B cell (primary cell): ENCODE results near the gene ZNF777. TPM values are rescaled to one million over a fixed set of nuclear protein-coding genes. Genes with fewer than 3 reads are reported as not detected.

Experiments used
- ATAC-seq: fragments of 200-7000 bp; cut with Tn5 transposase; one replicate; pipeline ENCODE4 v1.10.0; 2021; ENCODE audit warnings: low read depth, mild to moderate bottlenecking, moderate number of reproducible peaks, moderate library complexity
- CTCF ChIA-PET: fragments of 350-600 bp; sonication (Branson Sonifier 250); formaldehyde crosslinking; loops from one replicate; lab custom pipeline; 2021; ENCODE audit warnings: antibody characterized with exemption, inconsistent platforms; lab: Charles Lee
- POLR2A ChIA-PET: fragments of 350-600 bp; sonication (Branson Sonifier 250); formaldehyde crosslinking; loops from one replicate; lab custom pipeline; 2021; ENCODE audit warnings: antibody characterized with exemption; lab: Charles Lee
- DNase-seq: peaks from one replicate; pipeline ENCODE4 v3.0.0; 2013
- H2AFZ ChIP-seq: 2 replicates; pipeline ENCODE4 v1.6.1; 2012; ENCODE audit warnings: mild to moderate bottlenecking, low read depth, low read length; ENCODE audit not compliant: insufficient read depth, poor library complexity, severe bottlenecking
- H3K27ac ChIP-seq, 2 donors: 1 replicate in 1 of 2; 2 replicates in 1 of 2; pipeline ENCODE4 v1.5.1; 2012 to 2013; ENCODE audit warnings: low read length in 2 of 2, mild to moderate bottlenecking in 2 of 2, moderate library complexity in 1 of 2
- H3K27me3 ChIP-seq, 4 experiments: fragments of 200-600 bp in 1 of 4; sonication (generic) in 1 of 4; replicated peaks in 1 of 4; 1 replicate in 2 of 4; 2 replicates in 2 of 4; pipeline versions ENCODE4 v1.6.1 to v1.7.0; 2013 to 2016; ENCODE audit warnings: low read length in 3 of 4, mild to moderate bottlenecking in 2 of 4, mixed read lengths in 1 of 4, moderate library complexity in 1 of 4; ENCODE audit not compliant: insufficient read depth in 4 of 4, control insufficient read depth in 3 of 4; ENCODE audit errors: control extremely low read depth in 1 of 4
- H3K36me3 ChIP-seq, 2 experiments: replicated peaks in 1 of 2; 1 replicate in 1 of 2; 2 replicates in 1 of 2; pipeline versions ENCODE4 v1.6.1 to v1.7.1; 2013; ENCODE audit warnings: low read length in 1 of 2; ENCODE audit not compliant: insufficient read depth in 2 of 2, control insufficient read depth in 1 of 2; ENCODE audit errors: control extremely low read depth in 1 of 2, extremely low read depth in 1 of 2
- H3K4me1 ChIP-seq, 2 donors: fragments of 200-600 bp in 1 of 2; sonication (generic) in 1 of 2; 1 replicate in 1 of 2; 2 replicates in 1 of 2; pipeline versions ENCODE4 v1.5.1 to v1.6.1; 2013 to 2017; ENCODE audit warnings: low read length in 2 of 2; ENCODE audit not compliant: control insufficient read depth in 2 of 2, insufficient read depth in 2 of 2
- H3K4me2 ChIP-seq: replicated peaks from 2 replicates; pipeline ENCODE3; 2012; ENCODE audit warnings: mild to moderate bottlenecking, low read depth, low read length; ENCODE audit not compliant: poor library complexity, severe bottlenecking
- H3K4me3 ChIP-seq, 5 experiments: fragments of 200-600 bp in 1 of 5; sonication (generic) in 1 of 5; 1 replicate in 3 of 5; 2 replicates in 2 of 5; pipeline versions ENCODE4 v1.5.1 to v1.7.0; 2011 to 2016; ENCODE audit warnings: low read length in 4 of 5, mild to moderate bottlenecking in 4 of 5, low read depth in 2 of 5, control low read depth in 1 of 5, moderate library complexity in 1 of 5; ENCODE audit not compliant: insufficient read depth in 1 of 5; ENCODE audit errors: control extremely low read depth in 1 of 5, extremely low read depth in 1 of 5
- H3K79me2 ChIP-seq: fragments of 200-600 bp; sonication (generic); one replicate; pipeline ENCODE4 v1.6.0; 2016; ENCODE audit warnings: low read length; ENCODE audit not compliant: control insufficient read depth, insufficient read depth
- H3K9ac ChIP-seq: fragments of 200-600 bp; sonication (generic); 2 replicates; pipeline ENCODE4 v1.6.1; 2017; ENCODE audit warnings: mild to moderate bottlenecking, low read length, moderate library complexity
- H3K9me3 ChIP-seq, 3 donors: one replicate each; pipeline versions ENCODE4 v1.6.1 to v1.7.1; 2013; ENCODE audit warnings: low read length in 2 of 3; ENCODE audit not compliant: control insufficient read depth in 2 of 3, insufficient read depth in 1 of 3; ENCODE audit errors: control extremely low read depth in 1 of 3
- H4K20me1 ChIP-seq: 2 replicates; pipeline ENCODE4 v1.6.0; 2012; ENCODE audit warnings: mild to moderate bottlenecking, low read length; ENCODE audit not compliant: insufficient read depth, control insufficient read depth, poor library complexity, severe bottlenecking
- H3K27ac Mint-ChIP-seq: one replicate; pipeline ENCODE4 v1.8.0; 2021; ENCODE audit warnings: mixed read lengths
- H3K27me3 Mint-ChIP-seq: one replicate; pipeline ENCODE4 v1.8.0; 2021; ENCODE audit warnings: mixed read lengths
- H3K4me1 Mint-ChIP-seq: one replicate; pipeline ENCODE4 v1.8.0; 2021; ENCODE audit warnings: mixed read lengths
- H3K4me3 Mint-ChIP-seq: one replicate; pipeline ENCODE4 v1.8.0; 2021; ENCODE audit warnings: mixed read lengths
- H3K9me3 Mint-ChIP-seq: one replicate; pipeline ENCODE4 v1.8.0; 2022; ENCODE audit warnings: mixed read lengths; ENCODE audit not compliant: insufficient read depth
- CTCF ChIP-seq: fragments of 200-600 bp; IDR thresholded peaks from one replicate; pipeline ENCODE4 v1.8.0; 2022; ENCODE audit warnings: antibody characterized with exemption, mild to moderate bottlenecking
- EZH2 ChIP-seq: IDR thresholded peaks from 2 replicates; pipeline ENCODE4 v1.6.1; 2012; ENCODE audit warnings: borderline replicate concordance, low read depth, mild to moderate bottlenecking, moderate library complexity, low read length; ENCODE audit not compliant: insufficient read depth, poor library complexity, severe bottlenecking
- WGBS: methylation state at CpG from one replicate; pipeline ENCODE4 v1.1.5; 2013; ENCODE audit warnings: missing lambda C conversion rate; ENCODE audit not compliant: insufficient coverage; 5-methylcytosine and 5-hydroxymethylcytosine counted together
- intact Hi-C: fragments of 100-400 bp; cut with micrococcal nuclease; formaldehyde crosslinking; loops from one replicate; pipeline ENCODE4 v1.10.0; 2022
- polyA plus RNA-seq: library from polyadenylated mRNA; depleted of rRNA; stranded (reverse); fragments of >200 nt; gene quantifications from 2 replicates; pipeline ENCODE4 v1.2.3, GENCODE V29; 2012
- total RNA-seq, 2 donors: library from RNA; stranded (reverse); fragments of 120-200 nt in 1 of 2; gene quantifications; 1 replicate in 1 of 2; 2 replicates in 1 of 2; pipeline versions ENCODE4 v1.2.3 to v1.2.4, GENCODE V29; 2013 to 2022

Gene ZNF777
- total and polyA plus RNA-seq, 2 donors (not counting 1 experiment from before 2014, with no cell fraction given) = 8.3 to 16.0 TPM

- no peaks in the 10 kb centered on the region for H3K36me3 ChIP-seq
- H3K4me3 ChIP-seq = no peak overlapping the region
- intact Hi-C loops = no loop called here
- H2AFZ ChIP-seq = no peak overlapping the region
- peak overlapping the region; percentile 23 for H3K4me3 Mint-ChIP-seq
- ATAC-seq (no peak), DNase-seq (no peak)
- no peak overlapping the region for H3K27ac Mint-ChIP-seq
- POLR2A ChIA-PET = no interaction called here
- no peak overlapping the region for H3K4me2 ChIP-seq
- H3K27me3 Mint-ChIP-seq = no peaks in the 10 kb centered on the region
- CTCF ChIA-PET = no interaction called here
- H3K4me1 ChIP-seq = peaks cover 12 to 19% of the 10 kb centered on the region in 2 donors
- no peaks in the 10 kb centered on the region for H3K27me3 ChIP-seq
- no peak for TF ChIP-seq EZH2
- TF ChIP-seq CTCF = no peak
- H3K27ac ChIP-seq = no peak overlapping the region
- peaks cover 3% of the 10 kb centered on the region for H3K9me3 Mint-ChIP-seq
- H3K79me2 ChIP-seq = peaks cover 22% of the 10 kb centered on the region
- peaks cover 0 to 1% (median 0%) of the 10 kb centered on the region in 3 donors for H3K9me3 ChIP-seq
- peaks cover 20% of the 10 kb centered on the region for H3K4me1 Mint-ChIP-seq
- H3K9ac ChIP-seq = no peak overlapping the region
- peaks cover 17% of the 10 kb centered on the region for H4K20me1 ChIP-seq
Measured at GRCh38 chr7:149500201-149500600, 39.3 kb upstream of the ZNF777 start.

GRCh38 chr7:149498811-149499210 is 37.9 kb upstream of the ZNF777 start:
- Histone ChIP-seq H3K4me3 (no peak overlapping the region), H3K27ac (no peak overlapping the region), H2AFZ (no peak overlapping the region), H3K9me3 (no peaks in the 10 kb centered on the region), H3K9ac (no peak overlapping the region), H3K4me1 (peaks cover 12 to 19% of the 10 kb centered on the region in 2 donors), H4K20me1 (peaks cover 21% of the 10 kb centered on the region), H3K4me2 (no peak overlapping the region), H3K79me2 (peaks cover 28% of the 10 kb centered on the region), H3K27me3 (no peaks in the 10 kb centered on the region), H3K36me3 (peaks cover 0 to under 1% of the 10 kb centered on the region in 2 experiments)
- Mint-ChIP-seq H3K27ac (no peak overlapping the region), H3K4me3 (no peak overlapping the region), H3K9me3 (no peaks in the 10 kb centered on the region), H3K27me3 (no peaks in the 10 kb centered on the region), H3K4me1 (peaks cover 23% of the 10 kb centered on the region)
- intact Hi-C loops = loop anchor here (5.0 to 10.0 kb wide), 3 partner anchors 352 to 376 kb away; partner anchors contain the start of genes ATP6V0E2, ZNF398 and ZNF425
- ChIA-PET CTCF (interaction anchor here (0.8 kb wide), 1 partner anchor 493 kb away, joined by 3 read pairs; no protein-coding TSS in a partner anchor), POLR2A (interaction anchor here (0.7 kb wide), 1 partner anchor 1188 kb away, joined by 4 read pairs; no protein-coding TSS in a partner anchor)
- no peak for TF ChIP-seq EZH2
- no peak for TF ChIP-seq CTCF
- no peak for ATAC-seq
- DNase-seq = no peak
- WGBS = 92% methylated on average over 4 of the region's 6 CpGs
